Hepatocyte (in vitro differentiated cells): ENCODE data around the gene BPHL.
"Not testable (repeated sequence)": the region's sequence is repeated elsewhere in the genome, so short reads cannot be mapped to it uniquely, and the experiment has no call there.

Experiments used
- CTCF ChIP-seq: fragments of 200-600 bp; sonication (generic); IDR thresholded peaks from 2 replicates; pipeline ENCODE4 v1.5.1; 2016; ENCODE audit warnings: antibody characterized with exemption, mild to moderate bottlenecking; ENCODE audit not compliant: poor library complexity
- EZH2 ChIP-seq: fragments of 200-600 bp; sonication (generic); IDR thresholded peaks from 2 replicates; pipeline ENCODE4 v1.6.1; 2016; ENCODE audit warnings: antibody characterized with exemption, mild to moderate bottlenecking, borderline replicate concordance
- EZH2phosphoT487 ChIP-seq: fragments of 200-600 bp; sonication (generic); IDR thresholded peaks from one replicate; pipeline ENCODE4 v1.6.1; 2018; ENCODE audit warnings: antibody characterized with exemption, mild to moderate bottlenecking, low read depth, moderate library complexity; ENCODE audit not compliant: unreplicated experiment, severe bottlenecking

- TF ChIP-seq EZH2phosphoT487, CTCF, EZH2: not testable (repeated sequence)
Measured at GRCh38 chr6:3170676-3171075, 52.2 kb downstream of the BPHL start.
